K562 (cell line): ENCODE results near the gene DAGLB. TPM values are rescaled to one million over a fixed set of nuclear protein-coding genes. Genes with fewer than 3 reads are reported as not detected.

Experiments used
- ATF1 ChIP-seq, 2 experiments: fragments of 450-650 bp in 1 of 2; IDR thresholded peaks; 2 replicates each; pipeline ENCODE4 v1.6.1; 2016; ENCODE audit warnings: missing compliant biosample characterization in 1 of 2, missing genetic modification characterization in 1 of 2
- DNMT1 ChIP-seq: fragments of 450-650 bp; IDR thresholded peaks from 2 replicates; pipeline ENCODE4 v1.6.1; 2016; ENCODE audit warnings: antibody characterized with exemption, mild to moderate bottlenecking
- ELF2 ChIP-seq: fragments of 250-450 bp; sonication (Bioruptor Pico); IDR thresholded peaks from 2 replicates; pipeline ENCODE4 v1.5.0; 2021; ENCODE audit warnings: mild to moderate bottlenecking
- FOXA1 ChIP-seq: fragments of 450-650 bp; IDR thresholded peaks from 2 replicates; pipeline ENCODE4 v1.6.1; 2016; ENCODE audit warnings: mild to moderate bottlenecking, borderline replicate concordance
- FOXM1 ChIP-seq, 2 experiments: fragments of 450-650 bp in 1 of 2; sonication (generic) in 1 of 2; formaldehyde crosslinking in 1 of 2; IDR thresholded peaks; 2 replicates each; pipeline versions ENCODE4 v1.6.1 to v1.9.0; 2017 to 2022; ENCODE audit warnings: low read depth in 2 of 2, mild to moderate bottlenecking in 2 of 2, missing genetic modification reagents in 1 of 2, moderate library complexity in 1 of 2
- HDAC1 ChIP-seq, 2 experiments: fragments of 450-650 bp; IDR thresholded peaks; 2 replicates each; pipeline ENCODE4 v1.6.1; 2016 to 2017; ENCODE audit warnings: inconsistent platforms in 1 of 2, mild to moderate bottlenecking in 1 of 2, moderate library complexity in 1 of 2
- MCM7 ChIP-seq, 2 experiments: fragments of 450-650 bp; IDR thresholded peaks; 2 replicates each; pipeline ENCODE4 v1.6.1; 2016 to 2018
- NCOA4 ChIP-seq: fragments of 450-650 bp; IDR thresholded peaks from 2 replicates; pipeline ENCODE4 v1.6.1; 2018; ENCODE audit warnings: mild to moderate bottlenecking; ENCODE audit not compliant: partially characterized antibody
- NRF1 ChIP-seq, 2 experiments: fragments of 450-650 bp; IDR thresholded peaks in 1 of 2; conservative IDR thresholded peaks in 1 of 2; 2 replicates each; pipeline ENCODE4 v1.6.1; 2014; ENCODE audit warnings: mild to moderate bottlenecking in 2 of 2
- PHF20 ChIP-seq: fragments of 450-650 bp; IDR thresholded peaks from 2 replicates; pipeline ENCODE4 v1.6.1; 2018; ENCODE audit not compliant: partially characterized antibody
- PHTF2 ChIP-seq: fragments of 250-450 bp; sonication (Bioruptor Pico); IDR thresholded peaks from 2 replicates; pipeline ENCODE4 v1.5.0; 2021; ENCODE audit warnings: mild to moderate bottlenecking
- SIRT6 ChIP-seq: IDR thresholded peaks from one replicate; pipeline ENCODE4 v1.6.1; 2012; ENCODE audit warnings: low read depth, mild to moderate bottlenecking, control low read depth, inconsistent platforms, low read length, moderate library complexity
- SMC3 ChIP-seq: conservative IDR thresholded peaks from 2 replicates; pipeline ENCODE4 v1.6.1; 2011; ENCODE audit warnings: low read depth, low read length, improper control_type of control experiment; ENCODE audit not compliant: insufficient read depth
- SP2 ChIP-seq: IDR thresholded peaks from 2 replicates; pipeline ENCODE4 v1.6.1; 2011; ENCODE audit warnings: mild to moderate bottlenecking, low read depth, low read length, moderate library complexity; ENCODE audit not compliant: poor library complexity, severe bottlenecking; ENCODE audit errors: extremely low read depth
- SRSF9 ChIP-seq: fragments of 200-400 bp; formaldehyde crosslinking; IDR thresholded peaks from 2 replicates; pipeline ENCODE4 v1.6.1; 2017; ENCODE audit warnings: low read depth, low read length, borderline replicate concordance
- TRIM28 ChIP-seq: fragments of 450-650 bp; IDR thresholded peaks from 2 replicates; pipeline ENCODE4 v1.6.1; 2017
- XRCC4 ChIP-seq: IDR thresholded peaks from one replicate; pipeline ENCODE4 v1.6.1; 2011; ENCODE audit not compliant: insufficient read depth, insufficient read length; ENCODE audit errors: extremely low read depth
- ZNF134 ChIP-seq: fragments of 250-450 bp; sonication (Bioruptor Pico); conservative IDR thresholded peaks from 2 replicates; pipeline ENCODE4 v1.4.0; 2020
- ZNF408 ChIP-seq: fragments of 250-450 bp; sonication (Bioruptor Pico); IDR thresholded peaks from 2 replicates; pipeline ENCODE4 v1.4.0; 2020; ENCODE audit warnings: low read depth, mild to moderate bottlenecking, moderate library complexity
- polyA plus RNA-seq, 8 experiments: library from polyadenylated mRNA; depleted of rRNA in 4 of 8; stranded (reverse) in 5 of 8; unstranded in 3 of 8; fragments of >200 nt; fragmentation: Nextera tagmentation in 2 of 8; fragmentation: Illumina TruSeq in 1 of 8; extraction: Ambion mirVana in 2 of 8; extraction: Trizol in 1 of 8; gene quantifications; 2 replicates each; pipeline versions ENCODE4 v1.2.1 to v1.2.3, GENCODE V29; 2011 to 2014; ENCODE audit warnings: inconsistent platforms in 1 of 8, missing spikeins in 1 of 8
- total RNA-seq, 7 experiments: library from RNA; depleted of rRNA in 6 of 7; stranded (reverse); fragments of >200 nt in 6 of 7; fragmentation: Illumina TruSeq in 2 of 7; extraction: Trizol in 2 of 7; gene quantifications; 2 replicates each; pipeline versions ENCODE4 v1.2.1 to v1.2.3, GENCODE V29; 2011 to 2021; ENCODE audit warnings: low replicate concordance in 1 of 7
- TF ChIP-seq, protein P1 (sequence below): fragments of 450-650 bp; IDR thresholded peaks from 2 replicates; pipeline ENCODE4 v1.6.1; 2018; ENCODE audit not compliant: partially characterized antibody
- TF ChIP-seq, protein P2 (sequence below): fragments of 250-450 bp; sonication (Bioruptor Pico); IDR thresholded peaks from 2 replicates; pipeline ENCODE4 v1.8.0; 2022; ENCODE audit warnings: moderate library complexity, mild to moderate bottlenecking, inconsistent platforms
- TF ChIP-seq, protein P3 (sequence below): fragments of 250-450 bp; sonication (Bioruptor Pico); IDR thresholded peaks from 2 replicates; pipeline ENCODE4 v1.4.0; 2020

DAGLB gene
- total and polyA plus RNA-seq, 9 of the 15 experiments (the other 6 are each of a cell fraction or from before 2014, with no cell fraction given): 0.92 to 16.4 (median 9.3) TPM

DNA sequence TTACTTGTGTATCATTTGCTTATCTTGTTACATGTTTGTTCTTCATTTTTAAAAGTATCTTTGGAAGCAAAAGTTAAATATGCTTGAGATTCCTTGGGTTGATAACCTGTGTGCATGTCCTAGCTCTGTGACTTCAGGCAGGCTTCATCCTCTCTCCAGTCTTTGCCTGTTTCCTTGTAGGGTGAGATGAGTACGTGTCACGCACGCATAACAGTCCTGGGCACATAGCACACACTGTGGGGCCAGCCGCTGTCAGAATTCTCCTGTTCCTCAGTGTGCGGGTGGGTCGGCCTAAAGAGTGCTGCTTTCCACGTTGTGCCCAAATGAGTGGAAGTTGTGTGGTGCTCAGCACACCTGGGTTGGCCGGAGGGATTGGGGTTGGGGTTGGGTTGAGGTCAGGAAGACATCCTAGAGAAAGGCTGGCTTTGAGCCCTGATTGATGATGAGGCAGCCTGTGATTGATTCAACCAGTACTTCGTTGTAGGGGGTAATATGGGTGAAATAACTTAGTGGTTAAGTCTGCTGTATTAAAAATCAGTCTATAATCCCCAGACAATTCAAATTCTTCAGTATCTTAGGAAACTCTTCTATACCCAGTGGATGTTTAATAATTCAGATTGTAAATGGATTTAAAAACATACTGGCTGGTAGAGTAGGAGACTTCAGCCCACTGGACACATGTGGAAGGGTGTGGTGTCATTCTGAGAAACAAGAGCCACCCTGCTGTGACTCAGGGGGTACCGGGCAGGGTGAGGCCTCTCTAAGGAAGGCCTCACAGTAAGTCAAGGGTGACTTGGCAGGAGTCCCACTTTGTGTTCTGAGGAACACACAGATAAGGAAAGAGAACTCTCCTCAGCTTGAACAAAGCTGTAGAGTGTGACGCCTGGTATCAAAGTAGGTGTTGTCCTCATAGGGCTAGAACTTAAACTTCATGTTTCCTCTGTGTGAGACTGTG, 54.8 kb downstream of the DAGLB start (continued):
- TF ChIP-seq ZNF408 (CRISPR knock-in tag) (no peak), FOXA1 (no peak), SMC3 (no peak), NRF1 (conservative IDR thresholded peaks at IDR 0.05 in 1 of 2, IDR thresholded peaks at IDR 0.05 in 1 of 2) (peak; percentile 21 to 28; a peak in 1 of 4 replicates), ATF1 (CRISPR knock-in tag; IDR thresholded peaks at IDR 0.05) (no peak), ATF1 (tag; IDR thresholded peaks at IDR 0.05) (peak; percentile 52), PHF20 (no peak), SP2 (no peak), ZNF134 (CRISPR knock-in tag) (no peak), MCM7 (IDR thresholded peaks at IDR 0.05) (no peak), PHTF2 (CRISPR knock-in tag) (no peak), NCOA4 (no peak), SIRT6 (no peak), DNMT1 (no peak), FOXM1 (IDR thresholded peaks at IDR 0.05; ENCODE audit: low read depth) (no peak), FOXM1 (CRISPR knock-in tag; IDR thresholded peaks at IDR 0.05; ENCODE audit: low read depth) (no peak), HDAC1 (IDR thresholded peaks at IDR 0.05) (peak in 1 of 2 experiments; percentile 57; a peak in 2 of 4 replicates), TRIM28 (peak; percentile 59; the same call in 1 of the 2 replicates), SRSF9 (no peak), ELF2 (CRISPR knock-in tag) (no peak), XRCC4 (no peak)
- TF ChIP-seq, protein P1, sequence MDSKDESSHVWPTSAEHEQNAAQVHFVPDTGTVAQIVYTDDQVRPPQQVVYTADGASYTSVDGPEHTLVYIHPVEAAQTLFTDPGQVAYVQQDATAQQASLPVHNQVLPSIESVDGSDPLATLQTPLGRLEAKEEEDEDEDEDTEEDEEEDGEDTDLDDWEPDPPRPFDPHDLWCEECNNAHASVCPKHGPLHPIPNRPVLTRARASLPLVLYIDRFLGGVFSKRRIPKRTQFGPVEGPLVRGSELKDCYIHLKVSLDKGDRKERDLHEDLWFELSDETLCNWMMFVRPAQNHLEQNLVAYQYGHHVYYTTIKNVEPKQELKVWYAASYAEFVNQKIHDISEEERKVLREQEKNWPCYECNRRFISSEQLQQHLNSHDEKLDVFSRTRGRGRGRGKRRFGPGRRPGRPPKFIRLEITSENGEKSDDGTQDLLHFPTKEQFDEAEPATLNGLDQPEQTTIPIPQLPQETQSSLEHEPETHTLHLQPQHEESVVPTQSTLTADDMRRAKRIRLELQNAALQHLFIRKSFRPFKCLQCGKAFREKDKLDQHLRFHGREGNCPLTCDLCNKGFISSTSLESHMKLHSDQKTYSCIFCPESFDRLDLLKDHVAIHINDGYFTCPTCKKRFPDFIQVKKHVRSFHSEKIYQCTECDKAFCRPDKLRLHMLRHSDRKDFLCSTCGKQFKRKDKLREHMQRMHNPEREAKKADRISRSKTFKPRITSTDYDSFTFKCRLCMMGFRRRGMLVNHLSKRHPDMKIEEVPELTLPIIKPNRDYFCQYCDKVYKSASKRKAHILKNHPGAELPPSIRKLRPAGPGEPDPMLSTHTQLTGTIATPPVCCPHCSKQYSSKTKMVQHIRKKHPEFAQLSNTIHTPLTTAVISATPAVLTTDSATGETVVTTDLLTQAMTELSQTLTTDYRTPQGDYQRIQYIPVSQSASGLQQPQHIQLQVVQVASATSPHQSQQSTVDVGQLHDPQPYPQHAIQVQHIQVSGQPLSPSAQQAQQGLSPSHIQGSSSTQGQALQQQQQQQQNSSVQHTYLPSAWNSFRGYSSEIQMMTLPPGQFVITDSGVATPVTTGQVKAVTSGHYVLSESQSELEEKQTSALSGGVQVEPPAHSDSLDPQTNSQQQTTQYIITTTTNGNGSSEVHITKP: no peak
- TF ChIP-seq, protein P2, sequence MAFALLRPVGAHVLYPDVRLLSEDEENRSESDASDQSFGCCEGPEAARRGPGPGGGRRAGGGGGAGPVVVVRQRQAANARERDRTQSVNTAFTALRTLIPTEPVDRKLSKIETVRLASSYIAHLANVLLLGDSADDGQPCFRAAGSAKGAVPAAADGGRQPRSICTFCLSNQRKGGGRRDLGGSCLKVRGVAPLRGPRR (CRISPR knock-in tag): no peak
- TF ChIP-seq, protein P3, sequence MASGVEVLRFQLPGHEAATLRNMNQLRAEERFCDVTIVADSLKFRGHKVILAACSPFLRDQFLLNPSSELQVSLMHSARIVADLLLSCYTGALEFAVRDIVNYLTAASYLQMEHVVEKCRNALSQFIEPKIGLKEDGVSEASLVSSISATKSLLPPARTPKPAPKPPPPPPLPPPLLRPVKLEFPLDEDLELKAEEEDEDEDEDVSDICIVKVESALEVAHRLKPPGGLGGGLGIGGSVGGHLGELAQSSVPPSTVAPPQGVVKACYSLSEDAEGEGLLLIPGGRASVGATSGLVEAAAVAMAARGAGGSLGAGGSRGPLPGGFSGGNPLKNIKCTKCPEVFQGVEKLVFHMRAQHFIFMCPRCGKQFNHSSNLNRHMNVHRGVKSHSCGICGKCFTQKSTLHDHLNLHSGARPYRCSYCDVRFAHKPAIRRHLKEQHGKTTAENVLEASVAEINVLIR (CRISPR knock-in tag): no peak
